ENCODE results near the gene CNTNAP2.

The CNTNAP2 gene

DNA sequence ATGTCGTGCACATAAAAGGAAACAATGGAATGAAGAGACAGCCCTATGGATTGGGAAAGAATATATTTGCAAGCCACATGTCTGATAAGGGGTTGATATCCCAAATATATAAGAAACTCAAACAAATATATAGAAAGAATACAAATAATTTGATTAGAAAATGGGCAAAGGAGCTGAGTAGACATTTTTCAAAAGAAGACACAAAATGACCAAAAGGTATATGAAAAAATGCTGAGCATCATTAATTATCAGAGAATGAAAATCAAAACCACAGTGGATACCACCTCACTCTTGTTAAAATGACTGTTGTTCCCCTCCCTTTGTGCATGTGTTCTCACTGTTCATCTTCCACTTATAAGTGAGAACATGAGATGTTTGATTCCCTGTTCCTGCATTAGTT is 175.3 kb downstream of the CNTNAP2 start:
- Mint-ChIP-seq H3K9me3 (peaks cover 4% of the 10 kb centered on the region), H3K36me3 (no peaks in the 10 kb centered on the region), H3K4me1 (no peaks in the 10 kb centered on the region), H3K4me3 (no peak overlapping the region), H3K27ac (no peak overlapping the region), H3K27me3 (no peaks in the 10 kb centered on the region)
- CTCF ChIA-PET, result no interaction called here
- DNase-seq, result no peak

DNA sequence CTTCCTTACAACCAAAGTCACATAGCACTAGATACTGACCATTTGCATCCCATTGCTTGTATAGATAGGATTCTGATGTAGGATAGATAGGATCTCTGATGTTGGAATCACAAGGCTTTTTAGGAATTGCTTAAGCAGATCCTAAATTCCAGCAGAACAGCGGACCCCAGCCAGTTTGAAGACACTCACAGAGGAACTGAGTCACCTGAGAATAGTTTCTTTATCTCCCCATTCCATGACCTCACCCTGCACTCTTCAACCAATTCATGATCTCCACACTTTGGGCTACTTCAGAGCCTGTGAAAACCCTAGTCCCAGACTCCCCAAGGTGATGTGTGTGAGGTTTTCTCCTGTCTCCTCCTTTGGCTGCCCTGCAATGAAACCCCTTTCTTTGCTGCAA is 179.4 kb downstream of the CNTNAP2 start:
- no peak overlapping the region for H3K27ac Mint-ChIP-seq
- no peaks in the 10 kb centered on the region for H3K27me3 Mint-ChIP-seq
- DNase-seq, result no peak
- H3K9me3 Mint-ChIP-seq, result peaks cover 5% of the 10 kb centered on the region
- H3K36me3 Mint-ChIP-seq, result no peaks in the 10 kb centered on the region
- no peak overlapping the region for H3K4me3 Mint-ChIP-seq
- H3K4me1 Mint-ChIP-seq, result no peaks in the 10 kb centered on the region
- CTCF ChIA-PET, result no interaction called here

DNA sequence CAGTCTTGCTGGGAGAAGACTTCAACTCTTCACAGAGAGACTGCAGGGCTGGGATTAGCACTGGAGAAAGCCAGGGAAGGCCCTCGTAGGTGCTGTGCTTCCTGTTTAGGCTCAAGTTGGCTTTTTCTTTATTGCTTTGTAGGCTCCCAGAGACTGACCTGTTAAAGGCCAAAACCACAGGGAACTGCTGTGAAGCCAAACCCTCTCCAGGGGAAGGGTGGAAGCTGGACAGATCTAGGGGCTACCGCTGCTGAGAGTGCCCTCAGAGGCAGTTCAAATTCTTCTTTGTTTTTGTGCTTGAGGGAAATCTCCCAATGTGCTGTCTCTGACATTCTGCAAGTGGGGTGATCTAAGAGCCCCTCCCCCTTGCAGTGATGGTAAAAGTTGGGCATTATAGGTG is 198.4 kb downstream of the CNTNAP2 start:
- Mint-ChIP-seq H3K4me1 (no peaks in the 10 kb centered on the region), H3K36me3 (no peaks in the 10 kb centered on the region), H3K4me3 (no peak overlapping the region), H3K9me3 (peaks cover 10% of the 10 kb centered on the region), H3K27me3 (no peaks in the 10 kb centered on the region), H3K27ac (no peak overlapping the region)
- CTCF ChIA-PET, result no interaction called here
- no peak for DNase-seq

DNA sequence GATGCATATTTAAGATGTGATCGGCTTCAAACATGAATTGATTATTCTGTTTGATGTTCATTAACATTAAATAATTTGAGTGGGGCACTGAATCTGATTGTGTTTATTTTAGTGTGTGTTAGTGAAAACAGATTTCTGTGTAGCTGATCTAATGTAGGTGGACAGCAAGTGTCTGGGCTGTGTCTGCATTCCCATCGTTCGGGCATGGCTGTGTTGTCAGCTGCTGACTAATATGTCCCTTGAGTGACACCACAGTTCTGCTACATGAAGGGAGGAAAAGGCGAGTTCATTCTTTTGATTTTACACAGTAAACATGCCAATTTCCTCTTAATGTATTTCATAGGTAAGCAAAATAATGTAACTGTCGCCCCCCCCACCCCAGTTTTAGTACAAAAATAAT is 203.0 kb downstream of the CNTNAP2 start:
- H3K27me3 Mint-ChIP-seq, result no peaks in the 10 kb centered on the region
- no peak for DNase-seq
- H3K36me3 Mint-ChIP-seq, result no peaks in the 10 kb centered on the region
- H3K9me3 Mint-ChIP-seq, result peaks cover 2% of the 10 kb centered on the region
- no peak overlapping the region for H3K4me3 Mint-ChIP-seq
- no peak overlapping the region for H3K27ac Mint-ChIP-seq
- H3K4me1 Mint-ChIP-seq, result no peaks in the 10 kb centered on the region
- CTCF ChIA-PET, result no interaction called here

DNA sequence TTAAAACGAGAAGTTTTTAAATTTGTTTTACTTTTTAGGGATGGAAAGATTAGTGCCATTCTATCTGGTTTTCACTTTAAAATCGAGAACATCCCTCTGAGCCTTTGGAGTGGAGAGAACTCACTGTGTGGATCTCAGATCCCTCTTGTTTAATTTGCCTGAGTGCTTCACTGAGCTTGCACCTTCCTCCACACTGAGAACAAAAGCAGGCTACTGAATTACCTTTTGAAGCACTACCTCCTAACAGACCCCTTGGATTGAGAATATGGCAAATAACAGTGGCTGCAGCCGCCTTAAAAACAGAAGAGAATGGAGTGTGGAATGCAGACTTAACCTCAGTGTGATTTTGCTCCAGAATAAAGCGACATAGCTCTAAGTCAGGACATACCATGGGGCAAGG is 204.7 kb downstream of the CNTNAP2 start:
- DNase-seq, result no peak
- H3K27ac Mint-ChIP-seq, result no peak overlapping the region
- H3K9me3 Mint-ChIP-seq, result peaks cover 2% of the 10 kb centered on the region
- no peaks in the 10 kb centered on the region for H3K4me1 Mint-ChIP-seq
- H3K36me3 Mint-ChIP-seq, result no peaks in the 10 kb centered on the region
- H3K27me3 Mint-ChIP-seq, result no peaks in the 10 kb centered on the region
- CTCF ChIA-PET, result no interaction called here
- H3K4me3 Mint-ChIP-seq, result no peak overlapping the region

DNA sequence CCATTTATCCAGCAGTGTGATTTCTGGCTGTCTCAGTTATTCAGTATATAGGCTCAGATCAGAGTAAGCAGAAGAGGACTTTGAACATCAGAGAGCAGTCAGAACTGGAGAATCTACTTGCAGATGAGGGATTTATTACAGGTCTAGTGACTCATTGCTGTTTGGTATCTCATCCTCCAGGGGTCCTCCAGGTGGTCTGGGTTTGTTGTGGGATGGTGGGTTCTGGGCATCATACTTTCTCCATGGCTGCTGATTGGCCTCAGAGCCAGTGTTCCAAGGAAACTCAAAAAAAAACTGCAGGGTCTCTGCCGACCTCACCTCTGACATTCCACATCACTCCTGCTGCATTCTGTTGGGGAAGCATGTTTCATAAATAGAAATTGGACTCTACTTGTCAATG is 214.8 kb downstream of the CNTNAP2 start:
- no peaks in the 10 kb centered on the region for H3K27me3 Mint-ChIP-seq
- CTCF ChIA-PET, result no interaction called here
- H3K4me3 Mint-ChIP-seq, result no peak overlapping the region
- H3K36me3 Mint-ChIP-seq, result no peaks in the 10 kb centered on the region
- no peaks in the 10 kb centered on the region for H3K4me1 Mint-ChIP-seq
- H3K9me3 Mint-ChIP-seq, result peaks cover 15% of the 10 kb centered on the region
- no peak for DNase-seq
- H3K27ac Mint-ChIP-seq, result no peak overlapping the region

DNA sequence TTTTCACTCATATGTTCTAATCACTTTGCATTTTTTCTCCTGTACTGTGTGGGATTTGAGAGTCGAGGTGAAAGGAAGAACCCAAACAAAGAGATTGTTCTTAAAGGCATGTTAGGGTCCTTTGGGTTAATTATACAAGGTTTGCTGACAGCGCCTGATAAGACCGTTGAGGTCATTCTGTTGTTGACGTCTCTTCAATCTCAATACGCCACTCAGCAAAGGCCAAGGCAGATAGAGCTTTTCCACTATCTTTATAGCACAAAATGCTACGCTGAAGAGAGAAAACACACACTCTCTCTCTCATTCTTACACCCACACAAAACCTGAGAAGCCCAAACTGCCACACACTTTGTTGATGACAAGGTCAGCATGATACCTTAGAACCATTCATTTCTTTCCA is 228.7 kb downstream of the CNTNAP2 start:
- peaks cover 3% of the 10 kb centered on the region for H3K9me3 Mint-ChIP-seq
- no peaks in the 10 kb centered on the region for H3K4me1 Mint-ChIP-seq
- DNase-seq, result no peak
- H3K4me3 Mint-ChIP-seq, result no peak overlapping the region
- H3K27me3 Mint-ChIP-seq, result no peaks in the 10 kb centered on the region
- CTCF ChIA-PET, result no interaction called here
- no peaks in the 10 kb centered on the region for H3K36me3 Mint-ChIP-seq
- H3K27ac Mint-ChIP-seq, result no peak overlapping the region

DNA sequence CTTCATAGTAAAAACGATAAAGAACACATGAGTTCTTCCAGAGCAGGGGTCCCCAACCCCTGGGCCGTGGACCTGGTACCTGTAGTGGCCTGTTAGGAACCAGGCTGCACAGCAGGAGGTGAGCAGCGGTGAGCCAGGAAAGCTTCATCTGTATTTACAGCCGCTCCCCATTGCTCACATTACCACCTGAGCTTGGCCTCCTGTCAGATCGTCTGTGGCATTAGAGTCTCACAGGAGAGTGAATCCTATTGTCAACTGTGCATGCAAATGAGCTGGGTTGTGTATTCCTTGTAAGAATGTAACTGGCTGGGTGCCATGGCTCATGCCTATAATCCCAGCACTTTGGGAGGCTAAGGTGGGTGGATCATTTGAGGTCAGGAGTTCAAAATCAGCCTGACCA is 229.5 kb downstream of the CNTNAP2 start:
- Mint-ChIP-seq H3K27me3 (no peaks in the 10 kb centered on the region), H3K4me1 (no peaks in the 10 kb centered on the region), H3K36me3 (no peaks in the 10 kb centered on the region), H3K4me3 (no peak overlapping the region), H3K27ac (no peak overlapping the region), H3K9me3 (peaks cover 5% of the 10 kb centered on the region)
- CTCF ChIA-PET, result no interaction called here
- no peak for DNase-seq

DNA sequence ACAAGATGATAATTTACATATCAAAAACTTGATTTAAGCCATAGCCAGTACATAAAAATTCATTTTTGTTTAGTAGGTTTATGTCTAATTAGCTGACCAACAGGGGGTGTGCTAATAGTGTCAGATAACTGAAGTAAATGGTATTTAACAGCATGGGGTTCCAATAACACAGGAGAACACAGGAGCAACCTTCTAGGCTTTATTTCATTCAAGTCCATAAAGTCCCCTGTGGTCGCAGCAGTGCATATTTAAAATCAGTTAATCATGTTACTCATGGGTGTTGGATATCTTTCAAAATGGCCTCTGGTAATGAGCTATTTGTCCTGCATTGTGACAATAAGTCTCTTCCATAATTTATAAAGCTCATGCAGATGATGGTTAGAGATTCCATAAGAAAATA is 238.6 kb downstream of the CNTNAP2 start:
- Mint-ChIP-seq H3K27me3 (no peaks in the 10 kb centered on the region), H3K9me3 (peaks cover 17% of the 10 kb centered on the region), H3K4me1 (no peaks in the 10 kb centered on the region), H3K27ac (no peak overlapping the region), H3K4me3 (no peak overlapping the region), H3K36me3 (no peaks in the 10 kb centered on the region)
- CTCF ChIA-PET, result no interaction called here
- DNase-seq, result no peak

DNA sequence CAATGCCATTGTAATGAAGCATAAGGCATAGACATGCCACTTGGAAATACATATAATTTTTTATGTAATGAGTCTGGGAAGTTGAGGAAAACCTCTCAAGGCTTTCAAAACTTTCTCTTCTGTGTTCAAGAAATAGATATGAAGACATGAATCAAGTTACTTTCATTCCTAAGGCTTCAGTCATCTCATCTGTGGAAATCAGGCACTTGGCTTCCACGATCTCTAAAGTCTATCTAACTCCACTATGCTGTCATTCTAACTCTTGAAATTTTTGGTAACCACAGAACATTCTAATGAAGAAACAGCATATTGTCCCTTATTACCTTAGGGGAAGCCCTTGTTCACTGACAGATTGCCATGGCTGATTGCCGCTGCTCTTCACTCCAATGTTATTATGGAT is 242.6 kb downstream of the CNTNAP2 start:
- no peak for DNase-seq
- Mint-ChIP-seq H3K27ac (no peak overlapping the region), H3K9me3 (peaks cover 21% of the 10 kb centered on the region), H3K4me1 (no peaks in the 10 kb centered on the region), H3K27me3 (no peaks in the 10 kb centered on the region), H3K36me3 (no peaks in the 10 kb centered on the region), H3K4me3 (no peak overlapping the region)
- CTCF ChIA-PET, result no interaction called here

DNA sequence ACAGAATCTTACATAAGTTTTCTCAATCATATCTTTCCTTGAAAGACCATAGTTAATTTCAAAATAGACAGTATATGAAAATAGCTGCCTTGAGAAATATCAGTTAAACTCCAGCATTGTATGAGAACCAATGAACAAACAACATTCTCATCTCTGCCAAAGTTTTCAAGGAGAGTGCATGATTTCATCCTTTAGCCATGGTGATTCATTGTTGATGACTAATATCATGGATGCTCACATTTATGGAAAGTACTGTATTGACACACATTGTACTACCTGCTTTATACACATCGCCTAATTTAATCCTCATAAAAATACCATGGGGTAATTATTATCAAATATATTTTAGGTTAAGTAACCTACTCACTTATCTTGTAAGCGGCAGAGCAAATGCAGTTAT is 250.3 kb downstream of the CNTNAP2 start:
- Mint-ChIP-seq H3K4me3 (no peak overlapping the region), H3K27me3 (no peaks in the 10 kb centered on the region), H3K36me3 (no peaks in the 10 kb centered on the region), H3K4me1 (no peaks in the 10 kb centered on the region), H3K27ac (no peak overlapping the region), H3K9me3 (peaks cover 15% of the 10 kb centered on the region)
- DNase-seq, result no peak
- CTCF ChIA-PET, result no interaction called here

DNA sequence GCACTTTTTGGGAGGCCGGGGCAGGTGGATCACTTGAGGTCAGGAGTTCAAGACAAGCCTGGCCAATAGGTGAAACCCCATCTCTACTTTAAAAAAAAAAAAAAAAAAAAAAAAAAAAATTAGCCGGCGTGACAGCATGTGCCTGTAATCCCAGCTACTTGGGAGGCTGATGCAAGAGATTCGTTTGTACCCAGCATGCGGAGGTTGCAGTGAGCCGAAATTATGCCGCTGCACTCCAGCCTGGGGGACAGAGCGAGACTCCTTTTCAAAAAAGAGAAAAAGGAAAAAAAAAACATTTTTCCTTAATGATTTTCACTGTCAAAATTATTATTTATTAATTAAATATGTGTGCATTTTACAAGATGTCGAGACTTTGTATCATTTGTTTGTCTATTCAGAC is 253.6 kb downstream of the CNTNAP2 start:
- H3K9me3 Mint-ChIP-seq, result peaks cover 5% of the 10 kb centered on the region
- no peak overlapping the region for H3K4me3 Mint-ChIP-seq
- H3K36me3 Mint-ChIP-seq, result no peaks in the 10 kb centered on the region
- DNase-seq, result no peak
- no peak overlapping the region for H3K27ac Mint-ChIP-seq
- no peaks in the 10 kb centered on the region for H3K27me3 Mint-ChIP-seq
- H3K4me1 Mint-ChIP-seq, result no peaks in the 10 kb centered on the region
- CTCF ChIA-PET, result no interaction called here

DNA sequence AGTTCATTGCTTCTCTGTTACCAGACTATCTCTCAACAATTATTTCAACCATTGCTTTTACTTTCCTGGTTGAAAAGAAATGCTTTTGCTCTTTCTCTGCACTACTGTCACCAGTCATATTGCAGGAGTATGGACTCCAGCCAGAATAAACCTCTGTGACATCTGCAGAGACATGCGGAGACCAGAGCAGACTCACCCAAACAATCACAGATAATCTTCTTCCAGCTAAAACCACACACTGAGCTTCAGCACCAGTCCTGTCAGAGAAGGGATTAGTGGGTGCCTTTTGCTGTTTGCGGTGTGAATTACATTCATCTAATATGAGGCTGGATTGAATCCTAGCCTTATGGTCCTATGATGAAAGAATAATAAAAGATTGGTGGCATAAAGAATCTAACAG is 258.6 kb downstream of the CNTNAP2 start:
- DNase-seq, result no peak
- Mint-ChIP-seq H3K27ac (no peak overlapping the region), H3K27me3 (no peaks in the 10 kb centered on the region), H3K4me3 (no peak overlapping the region), H3K36me3 (no peaks in the 10 kb centered on the region), H3K9me3 (peaks cover 4% of the 10 kb centered on the region), H3K4me1 (no peaks in the 10 kb centered on the region)
- CTCF ChIA-PET, result no interaction called here

DNA sequence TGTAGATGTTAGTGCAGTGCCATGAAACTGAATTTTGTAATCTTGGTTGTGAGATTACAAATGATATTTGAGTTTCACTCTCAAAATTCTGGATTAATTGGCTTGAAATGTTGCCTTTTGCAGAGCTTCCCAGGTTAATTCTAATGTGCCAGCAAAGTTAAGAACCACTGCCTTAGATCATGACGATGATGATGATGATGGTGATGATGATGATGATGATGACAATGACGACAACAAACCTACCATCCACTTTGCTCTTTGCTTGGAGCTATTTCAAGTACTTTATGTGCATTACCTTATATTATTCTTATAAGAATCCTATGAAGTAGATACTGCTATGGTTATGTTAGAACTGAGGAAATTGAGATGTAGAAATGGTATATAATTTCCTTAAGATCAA is 261.6 kb downstream of the CNTNAP2 start:
- CTCF ChIA-PET, result no interaction called here
- DNase-seq, result no peak
- Mint-ChIP-seq H3K9me3 (peaks cover 2% of the 10 kb centered on the region), H3K27me3 (no peaks in the 10 kb centered on the region), H3K27ac (no peak overlapping the region), H3K4me3 (no peak overlapping the region), H3K36me3 (no peaks in the 10 kb centered on the region), H3K4me1 (no peaks in the 10 kb centered on the region)

DNA sequence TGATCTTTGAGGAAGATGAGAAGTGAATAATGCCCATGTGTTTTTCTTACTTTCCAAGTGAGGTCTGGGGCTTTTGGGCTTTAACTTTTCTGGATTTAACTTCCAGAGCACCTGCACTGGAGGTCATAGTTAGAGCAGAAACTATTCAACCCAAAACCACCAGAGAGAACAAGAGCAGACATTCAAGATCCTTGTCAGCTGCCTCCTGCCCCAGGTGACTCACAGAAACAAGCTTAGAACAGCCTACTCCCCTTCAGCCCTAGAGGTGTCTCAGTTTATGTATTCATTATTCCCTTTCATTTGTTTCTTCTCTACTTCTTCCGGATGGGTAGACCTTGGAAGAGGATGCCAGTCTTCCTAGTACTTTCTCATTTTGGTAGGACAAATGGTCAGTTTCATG is 270.5 kb downstream of the CNTNAP2 start:
- CTCF ChIA-PET, result no interaction called here

DNA sequence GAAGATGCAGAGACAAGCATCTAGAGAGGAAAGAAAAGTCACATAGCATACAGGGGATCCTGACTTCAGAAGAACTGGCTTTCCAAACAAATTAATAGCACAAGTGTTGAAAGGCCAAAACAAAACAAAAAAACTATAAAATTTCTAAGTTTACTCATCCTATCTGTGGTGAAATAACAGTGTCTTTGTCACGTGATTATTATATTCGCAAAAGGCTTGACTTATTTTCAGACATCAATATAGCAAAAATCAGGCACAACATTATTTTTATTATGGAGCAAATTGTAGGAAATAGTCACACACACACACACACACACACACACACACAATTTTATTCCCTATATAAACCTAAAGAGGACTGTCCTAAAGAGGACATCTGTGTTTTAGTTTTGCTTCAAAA is 272.3 kb downstream of the CNTNAP2 start:
- H3K27me3 Mint-ChIP-seq, result no peaks in the 10 kb centered on the region
- peaks cover 5% of the 10 kb centered on the region for H3K9me3 Mint-ChIP-seq
- H3K4me1 Mint-ChIP-seq, result no peaks in the 10 kb centered on the region
- H3K36me3 Mint-ChIP-seq, result no peaks in the 10 kb centered on the region
- no peak overlapping the region for H3K4me3 Mint-ChIP-seq
- DNase-seq, result no peak
- CTCF ChIA-PET, result no interaction called here
- H3K27ac Mint-ChIP-seq, result no peak overlapping the region

More for the DNA sequence above, 270.5 kb downstream of the CNTNAP2 start:
- Mint-ChIP-seq H3K27ac (no peak overlapping the region), H3K4me3 (no peak overlapping the region), H3K27me3 (no peaks in the 10 kb centered on the region), H3K4me1 (no peaks in the 10 kb centered on the region), H3K9me3 (peaks cover 2% of the 10 kb centered on the region), H3K36me3 (no peaks in the 10 kb centered on the region)
- DNase-seq, result no peak
